HG03159 (cell line): ENCODE results near the gene CRIP1.

Experiments
- ATAC-seq: cut with Tn5 transposase; IDR thresholded peaks from one replicate; pipeline ENCODE4 v1.9.1; 2021; ENCODE audit warnings: mild to moderate bottlenecking, moderate library complexity; ENCODE audit not compliant: unreplicated experiment

The CRIP1 gene

GRCh38 chr14:105480199-105480746, 6.4 kb upstream of the CRIP1 start:
- no peak for ATAC-seq

DNA sequence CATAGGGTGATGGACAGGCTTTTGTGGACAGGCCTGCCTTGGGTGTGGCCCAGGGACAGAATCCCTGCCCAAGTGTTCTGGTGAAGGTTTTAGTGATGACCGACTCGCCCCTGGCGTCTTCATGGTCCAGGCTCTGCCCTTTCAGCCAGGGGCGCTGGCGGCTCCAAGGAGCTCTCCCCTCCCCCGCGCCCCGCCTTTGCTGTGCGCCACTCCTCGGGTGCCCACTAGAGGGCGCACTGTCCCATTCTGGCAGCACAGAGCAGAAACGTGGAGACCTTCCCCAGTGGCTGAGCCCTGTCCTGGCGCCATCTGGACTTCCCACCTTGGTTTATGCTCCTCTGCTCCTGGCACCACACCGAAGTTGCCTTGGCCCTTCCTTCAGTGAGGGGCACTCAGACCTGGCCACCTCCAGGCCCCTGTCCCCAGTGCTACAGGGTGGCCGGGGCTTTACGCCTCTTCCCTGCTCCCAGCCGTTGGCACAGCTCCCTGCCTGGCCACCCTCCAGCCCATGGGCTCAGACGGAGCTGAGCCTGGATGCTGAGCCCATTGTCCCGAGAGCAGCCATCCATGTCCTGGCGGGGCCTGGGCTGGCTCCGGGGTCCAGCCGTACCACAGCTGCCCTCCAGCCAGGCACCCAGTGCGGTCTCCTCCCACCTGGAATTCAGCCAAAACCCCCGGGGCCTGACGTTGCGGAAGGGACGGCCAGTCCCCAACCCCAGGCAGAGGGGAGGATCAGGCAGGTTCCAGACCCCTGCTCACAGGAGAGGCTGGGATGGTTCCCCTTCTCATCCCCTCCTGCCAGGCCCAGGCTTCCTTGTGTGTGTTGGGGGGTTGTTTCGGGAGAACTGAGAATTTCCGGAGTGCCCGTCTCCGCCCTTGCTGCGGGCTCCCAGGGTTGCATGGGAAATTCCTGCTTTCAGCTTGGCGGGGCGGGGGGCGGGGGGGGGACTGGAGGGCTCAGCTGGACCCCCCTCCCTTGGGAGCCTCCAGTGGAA, 5.6 kb upstream of the CRIP1 start:
- ATAC-seq = peak; percentile 46

DNA sequence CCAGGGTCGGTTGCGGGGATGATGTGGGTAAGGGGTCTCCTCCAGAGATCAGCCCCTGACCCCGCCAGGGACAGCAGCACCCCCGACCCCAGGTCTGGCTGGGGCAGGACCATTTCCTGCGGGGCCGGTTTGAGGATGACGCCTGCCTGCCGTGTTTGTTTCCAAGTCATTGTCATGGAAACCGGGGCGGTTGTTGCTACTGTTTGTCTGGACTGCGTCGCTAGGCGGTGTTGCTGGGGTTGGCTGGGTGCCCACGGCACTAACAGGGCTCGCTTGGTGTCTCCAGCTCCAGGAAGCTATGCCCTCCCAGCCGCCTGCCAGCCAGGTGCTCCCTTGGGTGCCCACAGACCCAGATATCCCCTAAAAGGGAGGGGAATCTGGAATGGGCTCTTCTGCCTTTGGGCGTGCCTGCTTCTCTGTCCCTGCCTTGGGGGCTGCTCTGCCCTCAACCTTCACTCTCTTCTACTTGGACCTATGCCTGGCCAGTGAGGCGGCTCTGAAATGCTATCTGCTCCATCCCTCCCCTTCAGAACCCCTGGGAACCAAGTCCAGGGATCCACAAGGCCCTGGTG, 4.7 kb upstream of the CRIP1 start:
- peak; percentile 57 for ATAC-seq

GRCh38 chr14:105482486-105483110, 4.1 kb upstream of the CRIP1 start:
- ATAC-seq = no peak

GRCh38 chr14:105483300-105484068, 3.2 kb upstream of the CRIP1 start:
- no peak for ATAC-seq

GRCh38 chr14:105484069-105484996, 2.4 kb upstream of the CRIP1 start:
- ATAC-seq = no peak

GRCh38 chr14:105484997-105485393, 1.7 kb upstream of the CRIP1 start:
- ATAC-seq = no peak

GRCh38 chr14:105485739-105486162, 935 bp upstream of the CRIP1 start:
- no peak for ATAC-seq

GRCh38 chr14:105486974-105487448, 325 bp downstream of the CRIP1 start:
- ATAC-seq = no peak

DNA sequence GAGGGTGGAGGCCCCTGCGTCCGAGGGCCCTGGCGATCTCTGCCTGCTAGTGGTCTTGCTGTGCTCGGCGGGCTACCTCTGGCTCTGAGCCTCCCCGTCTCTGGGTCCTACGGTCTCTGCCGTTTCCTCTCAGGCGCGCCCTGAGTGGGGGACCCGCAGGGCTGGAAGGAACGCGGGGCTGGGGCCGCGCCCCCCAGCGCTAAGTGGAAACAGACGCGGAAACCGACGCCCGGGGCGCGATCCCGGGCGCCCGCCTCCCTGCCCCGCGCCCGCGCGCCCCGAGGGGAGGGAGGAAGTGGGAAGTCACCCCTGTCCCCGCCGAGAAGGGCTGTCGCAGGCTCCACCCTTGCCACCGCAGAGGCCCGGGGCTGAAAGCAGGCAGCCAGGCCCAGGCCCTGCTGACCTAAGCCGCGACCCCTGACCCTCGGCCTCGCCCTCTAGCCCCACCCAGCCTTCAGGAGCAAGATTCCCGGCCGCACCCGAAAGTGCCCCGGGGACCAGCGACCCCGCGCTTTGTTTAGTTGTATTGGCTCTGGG, 831 bp downstream of the CRIP1 start:
- no peak for ATAC-seq

- ATAC-seq = no peak
Observed at GRCh38 chr14:105487986-105488777, 1.5 kb downstream of the CRIP1 start.

- no peak for ATAC-seq
Observed at GRCh38 chr14:105488781-105489541, 2.3 kb downstream of the CRIP1 start.

DNA sequence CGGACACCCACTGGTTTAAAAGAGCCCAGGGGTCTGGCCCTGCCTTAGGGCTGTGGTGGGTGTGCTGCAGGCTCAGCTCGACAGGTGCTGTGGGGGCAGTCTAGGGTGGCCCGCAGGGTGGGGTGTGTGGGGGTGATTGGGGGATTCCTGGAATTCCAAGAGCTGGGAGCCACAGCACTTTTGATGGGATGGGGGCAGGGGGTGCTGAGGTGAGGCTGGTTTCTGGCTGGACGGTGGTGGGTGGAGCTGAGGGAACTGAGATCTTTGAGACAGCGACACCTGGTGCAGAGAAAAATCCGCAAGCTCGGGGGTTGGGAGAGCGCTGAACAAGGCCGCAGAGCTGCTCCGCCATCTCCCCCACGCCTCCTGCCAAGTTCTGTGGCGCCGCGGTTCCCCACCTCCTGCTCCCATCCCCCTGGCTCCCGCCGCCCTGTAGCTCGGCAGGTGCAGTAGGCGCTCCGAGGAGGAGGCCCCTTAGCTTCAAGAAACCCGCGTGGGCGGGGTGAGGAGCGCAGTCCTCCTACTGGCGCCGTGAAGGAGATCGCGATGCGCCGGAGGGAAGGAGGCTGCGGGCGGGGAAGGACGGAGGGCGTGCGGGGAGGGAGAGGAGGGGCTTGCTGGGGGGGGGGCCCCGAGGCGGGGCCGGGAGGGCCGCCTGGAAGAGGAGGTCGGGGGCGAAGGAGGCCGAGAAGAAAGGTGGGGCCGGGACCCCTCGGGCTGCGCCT, 3.0 kb downstream of the CRIP1 start:
- no peak for ATAC-seq

DNA sequence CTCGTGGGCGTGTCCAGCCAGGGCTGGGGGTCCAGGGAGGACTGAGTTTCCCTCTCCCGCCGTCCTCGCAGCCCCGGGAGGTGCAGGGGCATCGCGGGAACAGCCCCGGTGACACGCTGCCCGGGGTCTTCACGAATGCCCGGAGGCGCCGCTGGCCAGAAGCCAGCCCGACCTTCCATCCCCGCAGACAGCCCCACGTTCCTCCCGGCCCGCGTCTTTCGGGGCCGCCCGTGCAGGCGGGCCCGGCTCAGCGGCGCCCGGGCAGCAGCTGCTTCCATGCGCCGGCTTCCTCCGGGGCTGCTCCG, 3.5 kb downstream of the CRIP1 start:
- no peak for ATAC-seq

DNA sequence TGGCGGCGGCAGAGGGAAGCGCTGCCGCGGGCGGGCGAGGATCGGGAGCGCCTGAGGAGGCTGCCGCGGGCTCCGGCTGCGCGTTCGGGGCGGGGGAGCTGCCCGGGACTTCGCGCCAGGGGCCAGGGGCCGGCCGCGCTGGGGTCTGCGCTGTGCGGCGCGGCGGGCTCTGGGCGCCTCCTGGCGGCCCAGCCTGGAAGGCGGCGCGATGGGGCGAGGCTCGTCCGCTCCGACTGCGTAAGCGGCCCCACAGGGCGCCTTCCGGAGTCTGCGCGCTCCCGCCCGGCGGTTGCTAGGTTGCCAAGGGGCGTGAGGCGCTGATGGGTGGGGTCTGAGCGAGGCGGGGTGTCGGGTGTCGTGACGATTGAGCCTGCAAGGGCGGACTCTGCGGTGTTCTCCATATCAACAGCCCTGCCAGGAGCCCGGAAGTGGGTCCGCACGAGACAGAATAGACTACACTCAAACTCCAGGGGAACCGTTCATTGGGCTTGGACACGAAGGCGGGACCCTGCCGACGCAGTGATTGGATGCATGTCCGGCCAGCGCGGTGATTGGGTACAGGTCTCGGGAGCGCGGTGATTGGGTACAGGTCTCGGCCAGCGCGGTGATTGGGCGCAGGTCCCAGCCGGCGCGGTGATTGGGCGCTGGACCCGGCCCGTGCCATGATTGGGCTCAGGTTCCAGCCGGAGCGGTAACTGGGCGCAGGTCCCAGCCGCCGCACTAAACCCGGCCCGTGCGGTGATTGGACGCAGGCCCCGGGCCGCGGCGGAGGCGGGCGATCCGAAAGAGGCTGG, 4.1 kb downstream of the CRIP1 start, which contains the start of gene TEDC1:
Gene TEDC1 (plus strand): TSS at position 675 of the 794 bp plus-strand sequence. CDS start 130 bp downstream, outside the sequence.
- ATAC-seq = peak; percentile 65

DNA sequence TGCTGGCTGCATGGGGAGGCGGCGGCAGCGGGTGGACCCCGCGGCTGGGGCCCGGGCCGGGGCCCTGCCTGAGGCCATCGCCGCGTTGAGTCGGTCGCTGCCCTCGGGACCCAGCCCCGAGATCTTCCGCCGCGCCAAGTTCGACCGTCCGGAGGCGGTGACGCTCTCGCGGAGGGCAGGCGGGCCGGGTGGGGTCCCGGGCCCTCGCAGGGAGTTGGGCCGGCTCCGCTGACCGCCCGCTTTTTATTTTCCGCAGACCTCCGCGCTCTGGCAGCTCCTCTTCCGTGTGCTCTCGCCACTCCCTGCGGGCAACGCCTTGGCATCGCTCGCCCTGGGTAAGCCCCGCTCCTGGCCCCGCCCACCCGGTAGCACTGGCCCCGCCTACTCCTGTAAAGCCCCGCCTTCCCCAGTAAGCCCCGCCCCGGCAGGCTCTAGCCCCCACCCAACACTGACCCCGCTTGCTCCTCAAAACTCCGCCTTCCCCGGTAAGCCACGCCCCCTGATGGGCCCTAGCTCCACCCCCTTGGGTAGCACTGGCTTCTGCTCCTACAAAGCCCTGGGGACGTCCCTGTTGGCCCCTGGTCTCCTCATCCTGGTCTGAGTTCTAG, 4.8 kb downstream of the CRIP1 start:
- ATAC-seq = no peak
